NCI-H146 treated with DMSO at 0.1 percent for 48 hours (cell line): Measurements from ENCODE around the gene GNGT1.

Experiments used
- DNase-seq: peaks from one replicate; lab custom pipeline; 2025; ENCODE audit not compliant: unreplicated experiment; lab: John Stamatoyannopoulos, UW

Gene GNGT1

DNA sequence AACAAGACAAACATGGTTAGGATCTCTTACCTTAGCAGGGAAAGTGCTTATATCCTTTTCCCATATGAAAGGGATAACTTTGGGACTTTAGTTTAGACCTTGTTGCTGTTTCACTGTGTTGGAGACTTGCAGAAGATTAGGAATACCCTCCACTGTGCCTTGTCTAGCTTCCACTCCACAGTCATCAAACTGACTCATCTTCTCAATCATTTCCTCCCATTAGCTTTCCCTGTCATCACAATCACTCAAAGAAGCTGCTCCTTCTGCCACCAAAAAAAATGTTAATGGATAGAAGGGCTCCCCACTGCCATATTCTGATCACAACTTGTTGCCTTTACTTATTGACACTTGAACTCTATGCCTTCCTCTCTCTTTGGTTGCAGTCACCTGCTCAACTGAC is 31.9 kb downstream of the GNGT1 start:
- DNase-seq: no peak

DNA sequence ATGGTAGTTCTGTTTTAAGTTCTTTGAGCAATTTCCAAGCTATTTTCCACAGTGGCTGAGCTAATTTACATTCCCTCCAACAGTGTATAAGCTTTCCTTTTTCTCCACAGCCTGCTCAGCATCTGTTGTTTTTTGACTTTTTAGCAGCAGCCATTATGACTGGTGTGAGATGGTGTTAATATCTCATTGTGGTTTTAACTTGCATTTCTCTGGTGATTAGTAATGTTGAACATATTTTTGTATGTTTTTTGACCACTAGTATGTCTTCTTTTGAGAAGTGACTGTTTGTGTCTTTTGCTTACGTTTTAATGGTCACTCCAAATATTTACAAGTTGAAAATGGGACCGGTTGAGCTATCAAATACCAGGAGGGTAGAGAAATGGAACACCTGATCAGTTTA is 35.6 kb downstream of the GNGT1 start:
- DNase-seq: no peak

DNA sequence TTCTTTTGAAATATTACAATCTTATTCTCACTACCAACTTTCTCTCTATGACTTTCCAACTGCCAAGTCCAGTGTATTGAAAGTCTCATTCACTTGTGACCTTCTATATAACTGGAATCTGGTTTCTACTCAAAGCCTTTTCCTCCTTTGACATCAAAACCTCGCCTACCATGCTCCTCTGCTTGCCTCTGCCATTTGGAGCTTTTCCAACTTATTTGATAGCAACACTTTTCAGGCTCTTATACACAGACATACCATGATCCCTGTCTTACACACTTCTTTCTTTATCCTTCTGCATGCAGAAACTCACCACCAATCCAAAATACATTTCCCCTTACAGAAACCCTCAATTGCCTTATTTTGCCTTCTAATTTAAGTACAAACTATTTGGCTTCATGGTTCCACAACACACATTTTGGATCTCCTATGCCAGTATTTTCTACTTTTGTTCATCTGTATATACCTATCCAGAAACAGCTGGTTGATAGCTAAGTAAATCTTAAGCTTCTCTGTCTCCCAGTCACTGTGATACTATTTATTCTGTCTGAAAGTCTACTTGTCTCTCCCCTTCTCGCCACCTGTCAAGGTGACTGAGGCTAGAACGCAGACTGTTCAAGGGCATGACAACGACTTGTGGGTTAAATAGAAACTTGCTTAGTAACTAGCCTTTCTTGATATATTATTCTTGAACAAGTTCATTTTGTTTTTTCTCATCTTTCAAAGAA is 37.6 kb downstream of the GNGT1 start:
- no peak for DNase-seq

DNA sequence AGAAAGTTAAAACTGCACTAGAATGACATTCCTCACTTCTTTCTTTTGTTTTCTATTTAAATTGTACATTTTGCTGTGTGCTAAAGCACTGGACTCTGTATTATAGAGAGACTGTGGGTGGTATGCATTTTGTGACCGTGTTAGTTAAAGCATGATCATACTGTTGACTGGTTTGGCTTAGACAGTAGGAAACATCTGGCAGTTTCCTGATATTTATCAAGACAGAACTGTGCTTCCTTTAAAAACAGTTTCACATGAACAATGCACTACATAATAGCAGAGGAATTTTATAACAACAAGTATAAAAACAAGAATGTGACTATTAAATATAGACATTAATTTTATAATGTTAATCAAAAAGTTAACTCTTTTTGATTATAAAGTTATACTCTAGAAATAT is 38.3 kb downstream of the GNGT1 start:
- no peak for DNase-seq

DNA sequence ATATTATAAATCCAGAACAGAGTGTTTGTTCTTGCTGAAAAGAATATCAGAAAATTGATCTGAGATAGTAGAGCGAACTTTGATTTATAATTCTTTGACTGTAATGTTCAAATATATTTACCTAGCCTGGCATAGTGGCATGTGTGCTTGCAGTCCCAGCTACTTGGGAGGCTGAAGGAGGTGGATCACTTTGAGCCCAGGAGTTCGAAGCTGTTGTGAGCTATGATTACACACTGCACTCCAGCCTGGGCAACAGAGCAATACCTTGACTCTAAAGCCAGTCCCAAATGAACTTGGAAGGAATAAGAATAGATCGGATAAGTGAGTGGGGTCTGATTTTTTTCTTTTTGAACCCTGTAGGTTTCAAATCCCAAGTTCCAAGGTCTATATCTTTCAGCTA is 38.7 kb downstream of the GNGT1 start:
- no peak for DNase-seq

DNA sequence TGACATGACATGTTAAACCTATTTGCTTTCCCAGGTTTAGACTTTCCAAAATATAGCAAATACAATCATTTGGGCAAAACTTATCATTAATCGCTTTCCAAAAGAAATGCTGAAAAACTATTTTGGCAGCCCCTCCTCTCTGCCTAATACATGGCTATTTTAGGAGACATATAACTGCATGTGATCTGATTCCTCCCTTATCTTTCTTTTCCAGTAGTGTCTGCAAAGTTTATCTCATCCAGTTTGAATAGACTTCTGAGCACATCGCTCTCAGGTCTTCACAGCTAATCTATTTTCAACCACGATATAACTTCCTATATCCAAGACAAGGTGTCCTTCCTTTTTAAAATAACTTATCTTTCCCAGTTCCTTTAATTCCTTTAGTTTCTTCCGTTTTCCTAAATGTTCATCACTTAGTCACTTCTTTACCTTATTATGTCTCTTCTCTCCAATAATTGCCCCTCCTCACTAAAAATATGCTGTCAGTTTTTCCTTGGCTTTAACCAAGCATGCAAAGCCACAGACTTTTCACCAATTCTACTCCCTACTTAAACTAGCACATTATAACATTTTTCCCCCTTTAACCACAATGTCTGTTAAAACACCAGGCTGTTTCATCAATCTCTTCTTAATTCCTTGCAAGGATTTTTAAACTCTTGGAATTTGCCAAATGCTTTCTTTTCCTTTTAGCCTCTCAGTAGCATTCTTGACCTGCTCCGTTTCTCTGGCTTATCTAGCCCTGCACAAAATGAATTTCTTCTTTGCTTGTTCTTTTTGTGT is 39.6 kb downstream of the GNGT1 start:
- no peak for DNase-seq

DNA sequence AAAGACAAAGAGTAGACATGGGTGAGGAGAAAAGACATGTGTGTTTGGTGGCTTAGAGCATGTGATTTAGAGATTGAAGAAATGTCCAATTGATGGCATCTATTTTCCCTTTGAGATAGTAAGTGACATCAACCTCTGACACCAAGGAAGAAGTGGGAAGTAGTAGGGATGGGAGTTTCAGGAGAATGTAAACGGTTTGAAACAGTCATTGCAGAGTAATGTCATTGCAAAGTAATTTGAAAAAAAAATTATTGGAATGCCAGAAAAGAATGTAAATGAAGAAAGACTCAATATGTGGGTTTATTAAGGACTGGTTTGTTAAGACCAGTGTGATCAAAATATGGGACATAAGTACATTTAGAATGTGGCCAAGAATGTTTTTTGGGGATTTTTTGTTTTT is 41.7 kb downstream of the GNGT1 start:
- DNase-seq: no peak

DNA sequence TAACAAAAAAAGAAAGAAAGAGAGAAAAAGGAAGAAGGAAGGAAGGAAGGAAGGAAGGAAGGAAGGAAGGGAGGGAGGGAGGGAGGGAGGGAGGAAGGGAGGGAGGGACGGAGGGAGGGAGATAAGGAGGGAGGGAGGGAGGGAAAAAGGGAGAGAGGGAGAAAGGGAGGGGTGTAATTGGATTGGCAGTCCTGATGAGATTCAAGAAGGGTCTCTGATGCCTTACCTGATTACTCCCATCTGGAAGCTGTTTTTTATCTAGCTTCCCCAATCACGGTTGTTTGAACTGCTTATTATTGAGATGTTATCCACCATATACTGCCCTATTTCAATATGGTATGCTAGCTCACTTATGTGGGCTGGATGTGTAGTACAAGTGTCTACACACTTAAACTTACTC is 42.5 kb downstream of the GNGT1 start:
- DNase-seq: no peak

DNA sequence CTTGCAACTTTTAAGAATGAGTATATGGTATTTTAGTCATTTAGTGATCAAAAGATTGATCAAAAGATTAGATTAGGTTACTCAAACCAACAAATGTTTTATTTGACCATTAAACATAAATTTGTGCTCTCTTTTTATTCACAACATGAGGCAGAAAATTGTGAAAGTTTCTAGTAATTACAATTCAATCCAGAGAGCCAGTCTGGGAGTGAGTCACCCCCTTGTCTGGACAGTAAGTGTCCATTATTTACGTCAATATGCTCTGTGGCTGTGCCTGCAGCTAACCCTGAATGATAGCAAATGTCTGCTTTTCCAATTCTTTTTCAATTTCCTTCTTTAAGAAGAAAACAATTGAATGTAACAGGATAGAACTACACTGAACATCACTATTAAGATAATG is 43.1 kb downstream of the GNGT1 start:
- no peak for DNase-seq

DNA sequence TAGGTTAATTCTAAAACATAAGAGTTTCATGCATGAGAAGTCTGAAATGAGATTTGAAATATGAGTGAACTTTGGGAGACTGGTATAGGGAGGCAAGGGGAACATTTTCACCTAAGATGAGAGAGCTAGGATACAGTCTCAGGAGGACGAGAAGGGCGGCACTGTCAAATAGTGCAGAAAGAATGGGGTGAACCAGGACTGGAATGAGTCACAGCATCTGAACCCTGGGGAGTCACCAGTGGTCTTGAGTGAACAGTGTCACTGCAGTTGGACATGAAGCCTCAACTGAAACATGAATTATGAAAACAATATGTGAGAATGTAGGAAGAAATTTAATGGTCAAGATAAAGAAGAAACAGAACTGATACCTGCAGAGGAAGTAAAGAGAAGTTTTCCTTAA is 48.9 kb downstream of the GNGT1 start:
- DNase-seq: no peak

DNA sequence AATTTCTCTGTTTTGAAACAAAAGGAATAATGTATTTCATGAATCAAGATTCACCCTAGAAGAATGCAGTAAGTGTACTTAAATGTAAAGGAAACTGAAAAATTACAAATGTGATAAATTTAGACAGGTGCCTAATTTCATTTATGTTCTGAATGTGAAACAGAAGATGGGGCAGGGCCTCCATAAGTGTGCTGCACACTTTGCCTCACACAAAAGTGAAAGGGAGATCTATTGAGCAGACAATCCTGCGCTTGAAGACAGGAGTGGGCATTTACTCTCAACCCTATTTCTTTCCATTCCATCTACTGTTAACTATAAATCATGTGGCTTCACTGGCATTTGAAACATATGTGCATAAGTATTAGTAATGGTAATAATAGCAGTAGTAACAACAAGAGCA is 51.4 kb downstream of the GNGT1 start:
- no peak for DNase-seq

DNA sequence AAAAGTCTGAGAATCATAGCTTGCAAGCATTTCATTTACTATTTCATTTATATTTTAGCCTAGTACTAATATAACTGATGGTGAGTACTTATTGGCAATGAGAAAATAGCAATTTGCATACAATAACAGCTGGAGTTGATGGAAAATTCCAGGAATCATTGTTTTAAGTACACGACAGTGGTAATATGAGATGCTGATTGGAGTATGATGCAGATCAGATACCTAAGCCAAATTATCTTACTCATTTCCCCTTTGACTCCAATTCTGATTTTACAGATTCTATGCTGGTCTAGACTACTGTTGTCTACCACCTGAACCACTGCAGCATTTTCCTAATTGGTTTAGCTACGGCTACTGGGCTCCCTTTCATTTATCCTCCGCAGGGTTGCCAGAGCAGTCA is 51.8 kb downstream of the GNGT1 start:
- DNase-seq: no peak

DNA sequence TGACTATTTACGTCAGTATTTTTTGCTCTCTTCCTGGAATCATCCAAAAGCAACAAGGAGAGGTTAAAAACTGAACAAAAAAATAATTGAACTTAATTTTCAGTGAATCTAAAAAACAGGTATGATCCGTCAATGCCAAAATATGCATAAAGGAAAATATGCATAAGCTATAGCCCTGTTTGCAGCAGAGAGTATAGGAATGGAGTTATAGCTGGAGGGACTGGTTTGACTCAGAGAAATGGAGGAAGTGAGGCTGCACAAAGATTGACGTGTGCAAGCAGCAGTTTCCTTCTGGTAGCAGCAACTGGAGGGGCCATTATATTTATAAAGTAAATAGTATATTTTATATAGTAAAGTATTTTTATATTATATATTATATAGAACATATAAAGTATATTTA is 52.3 kb downstream of the GNGT1 start:
- DNase-seq: no peak
